ENCODE results near the gene SPNS2.

- TF ChIP-seq CTCF (IDR thresholded peaks at IDR 0.05), result no peak
- TF ChIP-seq POLR2AphosphoS5 (IDR thresholded peaks at IDR 0.05; ENCODE audit: low read depth, low read length), result no peak
- no peak for TF ChIP-seq SIN3A (IDR thresholded peaks at IDR 0.05; ENCODE audit: borderline replicate concordance, insufficient read depth, low read depth, low read length)
Measured at GRCh38 chr17:4490637-4491061, 8.0 kb upstream of the SPNS2 start.

Measured in Panc1 (cell line).